GM12878 (cell line): ENCODE results near the gene MACROD2. TPM values are rescaled to one million over a fixed set of nuclear protein-coding genes. Genes with fewer than 3 reads are reported as not detected.

Experiments
- ATAC-seq: fragments of 200-7000 bp; cut with Tn5 transposase; 3 replicates; pipeline ENCODE4 v1.9.1; 2020; ENCODE audit warnings: mild to moderate bottlenecking, moderate library complexity
- BruUV-seq: library from RNA; stranded (reverse); fragments of 400-500 nt; replicated peaks from 2 replicates; lab custom pipeline; 2021; lab: Mats Ljungman, UMichigan
- CTCF ChIA-PET: fragments of 300-600 bp; sonication (Branson Sonifier 250); formaldehyde crosslinking; extraction: SDS; loops from one replicate; lab custom pipeline; 2021; ENCODE audit warnings: inconsistent platforms; lab: Yijun Ruan, JAX
- POLR2A ChIA-PET: fragments of 350-600 bp; formaldehyde crosslinking; extraction: SDS; loops from one replicate; lab custom pipeline; 2021; ENCODE audit warnings: inconsistent platforms; lab: Charles Lee
- RAD21 ChIA-PET: fragments of 300-600 bp; sonication (Branson Sonifier 250); formaldehyde crosslinking; loops from one replicate; lab custom pipeline; 2023; ENCODE audit warnings: antibody characterized with exemption; ENCODE audit not compliant: unreplicated experiment; lab: Charles Lee
- SMC1A ChIA-PET: fragments of 300-600 bp; sonication (Branson Sonifier 250); formaldehyde crosslinking; loops from one replicate; lab custom pipeline; 2023; ENCODE audit not compliant: unreplicated experiment, uncharacterized antibody; lab: Charles Lee
- DNase-seq: peaks from one replicate; pipeline ENCODE4 v3.0.0-alpha.2; 2011; ENCODE audit warnings: low read depth, low spot score
- FAIRE-seq: peaks from 3 replicates; lab custom pipeline; 2011; peaks lifted over from hg19 to GRCh38; lab: Jason Lieb, UNC
- H2AFZ ChIP-seq: 2 replicates; pipeline ENCODE4 v1.6.0; 2011; ENCODE audit warnings: low read depth, low read length, control low read depth; ENCODE audit not compliant: control insufficient read depth
- H3K27ac ChIP-seq: 2 replicates; pipeline ENCODE4 v1.5.1; 2011; ENCODE audit warnings: control low read depth; ENCODE audit not compliant: control insufficient read depth, insufficient read depth
- H3K27me3 ChIP-seq, 2 experiments: replicated peaks in 1 of 2; 2 replicates each; pipeline versions ENCODE4 v1.6.0 to v1.6.1; 2011; ENCODE audit warnings: low read length in 1 of 2; ENCODE audit not compliant: control insufficient read depth in 2 of 2, insufficient read depth in 2 of 2
- H3K36me3 ChIP-seq, 2 experiments: 2 replicates each; pipeline ENCODE4 v1.5.1; 2011; ENCODE audit warnings: low read length in 1 of 2; ENCODE audit not compliant: control insufficient read depth in 2 of 2, insufficient read depth in 2 of 2
- H3K4me1 ChIP-seq: 2 replicates; pipeline ENCODE4 v1.6.1; 2011; ENCODE audit warnings: mild to moderate bottlenecking, low read length, moderate library complexity, mixed read lengths; ENCODE audit not compliant: control insufficient read depth, insufficient read depth
- H3K4me2 ChIP-seq: 2 replicates; pipeline ENCODE4 v1.6.0; 2011; ENCODE audit warnings: control low read depth; ENCODE audit not compliant: control insufficient read depth, insufficient read depth
- H3K4me3 ChIP-seq: fragments of 200-600 bp; sonication (generic); 2 replicates; pipeline ENCODE4 v1.5.1; 2016
- H3K79me2 ChIP-seq: 2 replicates; pipeline ENCODE4 v1.6.0; 2011; ENCODE audit warnings: low read length; ENCODE audit not compliant: control insufficient read depth, insufficient read depth
- H3K9ac ChIP-seq: 2 replicates; pipeline ENCODE4 v1.8.0; 2011; ENCODE audit warnings: low read length, control low read depth, mixed read lengths; ENCODE audit not compliant: control insufficient read depth, insufficient read depth
- H3K9me3 ChIP-seq: replicated peaks from 3 replicates; pipeline ENCODE4 v1.5.1; 2011; ENCODE audit warnings: mild to moderate bottlenecking, low read length; ENCODE audit not compliant: control insufficient read depth, insufficient read depth
- H4K20me1 ChIP-seq: 2 replicates; pipeline ENCODE4 v1.6.0; 2011; ENCODE audit not compliant: control insufficient read depth, insufficient read depth
- ASH2L ChIP-seq: fragments of 300-600, 200-600 bp; sonication (generic); IDR thresholded peaks from 2 replicates; pipeline ENCODE4 v1.6.1; 2017; ENCODE audit warnings: low read depth, mild to moderate bottlenecking, borderline replicate concordance
- CUX1 ChIP-seq: IDR thresholded peaks from 2 replicates; pipeline ENCODE4 v1.6.1; 2012; ENCODE audit warnings: improper control_type of control experiment, low read depth, low read length; ENCODE audit not compliant: insufficient replicate concordance
- IRF5 ChIP-seq: fragments of 450-650 bp; IDR thresholded peaks from 2 replicates; pipeline ENCODE4 v1.6.1; 2017; ENCODE audit warnings: borderline replicate concordance
- JUND ChIP-seq: IDR thresholded peaks from 2 replicates; pipeline ENCODE4 v1.6.1; 2012; ENCODE audit warnings: low read depth, mild to moderate bottlenecking, low read length, improper control_type of control experiment, moderate library complexity
- MTA3 ChIP-seq: IDR thresholded peaks from 2 replicates; pipeline ENCODE4 v1.6.1; 2012; ENCODE audit warnings: low read length, inconsistent platforms, borderline replicate concordance
- NR2F1 ChIP-seq: fragments of 450-650 bp; conservative IDR thresholded peaks from 2 replicates; pipeline ENCODE4 v1.6.1; 2017; ENCODE audit warnings: mild to moderate bottlenecking
- SKIL ChIP-seq: fragments of 450-650 bp; IDR thresholded peaks from 2 replicates; pipeline ENCODE4 v1.6.1; 2017; ENCODE audit warnings: mild to moderate bottlenecking, low read depth, inconsistent platforms; ENCODE audit not compliant: poor library complexity, severe bottlenecking
- ZBTB11 ChIP-seq: fragments of 450-650 bp; formaldehyde crosslinking; IDR thresholded peaks from 2 replicates; pipeline ENCODE4 v1.5.0; 2022; ENCODE audit warnings: mild to moderate bottlenecking, missing genetic modification characterization
- ZNF384 ChIP-seq: IDR thresholded peaks from 2 replicates; pipeline ENCODE4 v1.6.1; 2012; ENCODE audit warnings: low read depth, mild to moderate bottlenecking, low read length, improper control_type of control experiment, borderline replicate concordance
- WGBS: methylation state at CpG from one replicate; pipeline ENCODE4 v1.1.6; 2016; ENCODE audit warnings: low lambda C conversion rate; ENCODE audit not compliant: insufficient replicate concordance, insufficient coverage; ENCODE audit errors: missing lambda C conversion rate; 5-methylcytosine and 5-hydroxymethylcytosine counted together
- in situ Hi-C: fragments of 300-500 bp; cut with MboI; formaldehyde crosslinking; loops from 9 replicates; pipeline ENCODE4 v1.14.3; 2018; ENCODE audit warnings: mixed read lengths
- intact Hi-C: fragments of 100-400 bp; cut with micrococcal nuclease; formaldehyde crosslinking; loops from one replicate; pipeline ENCODE4 v1.14.2; 2022; ENCODE audit not compliant: unreplicated experiment
- polyA plus RNA-seq, 11 experiments: library from polyadenylated mRNA; depleted of rRNA in 4 of 11; unstranded in 6 of 11; stranded (reverse) in 5 of 11; fragments of >200 nt; fragmentation: Nextera tagmentation in 4 of 11; fragmentation: Illumina TruSeq in 1 of 11; extraction: Ambion mirVana in 4 of 11; extraction: Trizol in 1 of 11; gene quantifications; 1 replicate in 1 of 11; 2 replicates in 10 of 11; pipeline versions ENCODE4 v1.2.1 to v1.2.3, GENCODE V29; 2011 to 2016; ENCODE audit warnings: inconsistent platforms in 2 of 11, missing spikeins in 2 of 11, low read depth in 1 of 11
- total RNA-seq, 4 experiments: library from RNA; depleted of rRNA in 3 of 4; stranded (reverse); fragments of >200 nt in 3 of 4; fragmentation: Illumina TruSeq in 1 of 4; extraction: Trizol in 1 of 4; gene quantifications; 2 replicates each; pipeline versions ENCODE4 v1.2.1 to v1.2.3, GENCODE V29; 2013 to 2021

MACROD2 gene
- total and polyA plus RNA-seq, 10 of the 15 experiments (the other 5 are each of a cell fraction or from before 2014, with no cell fraction given), result 1.1 to 21.5 (median 2.2) TPM

- TF ChIP-seq SKIL (no peak), NR2F1 (no peak)
These were observed 525 bp downstream of the MACROD2 start (continued) for GRCh38 chr20:13995841-13996240.

- in situ Hi-C loops (no loop called here), intact Hi-C loops (no loop called here)
- ChIA-PET SMC1A (no interaction called here), CTCF (no interaction called here), POLR2A (no interaction called here), RAD21 (no interaction called here)
- Histone ChIP-seq H3K4me2 (no peak overlapping the region), H3K9me3 (no peaks in the 10 kb centered on the region; the same call in 2 of the 3 replicates), H3K9ac (no peak overlapping the region), H3K27ac (no peak overlapping the region), H3K79me2 (no peaks in the 10 kb centered on the region), H3K27me3 (no peaks in the 10 kb centered on the region), H2AFZ (no peak overlapping the region), H3K36me3 (no peaks in the 10 kb centered on the region), H3K4me1 (no peaks in the 10 kb centered on the region), H4K20me1 (no peaks in the 10 kb centered on the region), H3K4me3 (no peak overlapping the region)
- 42% methylated on average over 10 of the region's 13 CpGs for WGBS
- no peak for DNase-seq
- no peak for FAIRE-seq
- ATAC-seq, result no peak
- BruUV-seq, result no TSS peak
- TF ChIP-seq ASH2L (no peak), ZBTB11 (no peak), JUND (no peak), MTA3 (no peak), IRF5 (no peak), ZNF384 (no peak), CUX1 (no peak)
These were observed 949 bp downstream of the MACROD2 start for GRCh38 chr20:13996265-13996664.
